HepG2 (cell line): ENCODE results near the gene WDR83. TPM values are rescaled to one million over a fixed set of nuclear protein-coding genes. Genes with fewer than 3 reads are reported as not detected.
A peak's percentile ranks its signal among the peaks of the same experiment; 100 is the strongest.

Source experiments
- BRCA1 ChIP-seq: sonication (generic); formaldehyde crosslinking; IDR thresholded peaks from 2 replicates; pipeline ENCODE4 v1.4.0; 2020; ENCODE audit warnings: missing genetic modification reagents
- FIP1L1 ChIP-seq: fragments of 200-400 bp; formaldehyde crosslinking; IDR thresholded peaks from 2 replicates; pipeline ENCODE4 v1.6.1; 2018; ENCODE audit warnings: low read depth, mild to moderate bottlenecking, low read length, moderate library complexity, borderline replicate concordance; ENCODE audit not compliant: insufficient read depth
- FOSL1 ChIP-seq: sonication (generic); formaldehyde crosslinking; IDR thresholded peaks from 2 replicates; pipeline ENCODE4 v1.9.0; 2021; ENCODE audit warnings: missing genetic modification reagents, borderline replicate concordance
- JUN ChIP-seq: sonication (generic); formaldehyde crosslinking; IDR thresholded peaks from 2 replicates; pipeline ENCODE4 v1.4.0; 2020; ENCODE audit warnings: mild to moderate bottlenecking, missing genetic modification reagents
- PTBP1 ChIP-seq: fragments of 200-400 bp; formaldehyde crosslinking; IDR thresholded peaks from 2 replicates; pipeline ENCODE4 v1.6.1; 2018; ENCODE audit warnings: low read length, low read depth; ENCODE audit not compliant: poor library complexity, severe bottlenecking
- RBM22 ChIP-seq: fragments of 200-400 bp; formaldehyde crosslinking; optimal IDR thresholded peaks from 2 replicates; pipeline ENCODE3; 2017; ENCODE audit warnings: mild to moderate bottlenecking, low read length, moderate library complexity
- RNF2 ChIP-seq: fragments of 450-650 bp; conservative IDR thresholded peaks from 2 replicates; pipeline ENCODE4 v1.6.1; 2016; ENCODE audit warnings: low read depth
- ZBTB42 ChIP-seq: sonication (generic); formaldehyde crosslinking; IDR thresholded peaks from 2 replicates; pipeline ENCODE4 v1.5.0; 2020; ENCODE audit warnings: mild to moderate bottlenecking, missing genetic modification reagents
- ZFP36L1 ChIP-seq: sonication (generic); formaldehyde crosslinking; IDR thresholded peaks from 2 replicates; pipeline ENCODE4 v1.8.0; 2022; ENCODE audit warnings: mild to moderate bottlenecking, missing genetic modification reagents, moderate library complexity
- ZFP36L2 ChIP-seq: sonication (generic); formaldehyde crosslinking; IDR thresholded peaks from 2 replicates; pipeline ENCODE4 v1.4.0; 2020; ENCODE audit warnings: missing genetic modification reagents
- ZNF563 ChIP-seq: sonication (generic); formaldehyde crosslinking; IDR thresholded peaks from 2 replicates; pipeline ENCODE4 v1.8.0; 2022; ENCODE audit warnings: mild to moderate bottlenecking, moderate library complexity, missing genetic modification reagents
- ZNF629 ChIP-seq: sonication (generic); formaldehyde crosslinking; conservative IDR thresholded peaks from 2 replicates; pipeline ENCODE4 v1.5.0; 2020; ENCODE audit warnings: missing genetic modification reagents
- polyA plus RNA-seq, 8 experiments: library from polyadenylated mRNA; depleted of rRNA in 3 of 8; stranded (reverse) in 7 of 8; unstranded in 1 of 8; fragments of >200 nt; fragmentation: Illumina TruSeq in 4 of 8; extraction: Trizol in 4 of 8; gene quantifications; 2 replicates each; pipeline versions ENCODE4 v1.2.1 to v1.2.3, GENCODE V29; 2011 to 2016; ENCODE audit warnings: low read depth in 4 of 8, missing spikeins in 1 of 8, mixed read lengths in 1 of 8; ENCODE audit not compliant: insufficient read depth in 1 of 8
- total RNA-seq, 5 experiments: library from RNA; depleted of rRNA; stranded (reverse); fragments of >200 nt; fragmentation: Illumina TruSeq; extraction: Trizol; gene quantifications; 2 replicates each; pipeline ENCODE4 v1.2.3, GENCODE V29; 2016; ENCODE audit warnings: low read depth in 1 of 5
- TF ChIP-seq, protein P1 (sequence below): sonication (generic); formaldehyde crosslinking; IDR thresholded peaks from 2 replicates; pipeline ENCODE4 v1.4.0; 2020; ENCODE audit warnings: mild to moderate bottlenecking, missing genetic modification reagents, borderline replicate concordance
- TF ChIP-seq, protein P2 (sequence below): sonication (generic); formaldehyde crosslinking; IDR thresholded peaks from 2 replicates; pipeline ENCODE4 v1.4.0; 2020; ENCODE audit warnings: missing genetic modification reagents
- TF ChIP-seq, protein P3 (sequence below): IDR thresholded peaks from 2 replicates; pipeline ENCODE4 v1.6.1; 2016; ENCODE audit warnings: low read depth, borderline replicate concordance
- TF ChIP-seq, protein P4 (sequence below): IDR thresholded peaks from 2 replicates; pipeline ENCODE4 v1.6.1; 2018; ENCODE audit warnings: missing genetic modification reagents
- TF ChIP-seq, protein P5 (sequence below): IDR thresholded peaks from 2 replicates; pipeline ENCODE4 v1.6.1; 2018; ENCODE audit warnings: missing genetic modification reagents, mild to moderate bottlenecking, missing compliant biosample characterization
- TF ChIP-seq, protein P6 (sequence below): sonication (generic); formaldehyde crosslinking; IDR thresholded peaks from 2 replicates; pipeline ENCODE4 v1.5.0; 2020; ENCODE audit warnings: missing genetic modification reagents

WDR83 gene
- total and polyA plus RNA-seq, 2 of the 13 experiments (the other 11 are each of a cell fraction or from before 2014, with no cell fraction given) = 4.5 to 10.7 TPM

DNA sequence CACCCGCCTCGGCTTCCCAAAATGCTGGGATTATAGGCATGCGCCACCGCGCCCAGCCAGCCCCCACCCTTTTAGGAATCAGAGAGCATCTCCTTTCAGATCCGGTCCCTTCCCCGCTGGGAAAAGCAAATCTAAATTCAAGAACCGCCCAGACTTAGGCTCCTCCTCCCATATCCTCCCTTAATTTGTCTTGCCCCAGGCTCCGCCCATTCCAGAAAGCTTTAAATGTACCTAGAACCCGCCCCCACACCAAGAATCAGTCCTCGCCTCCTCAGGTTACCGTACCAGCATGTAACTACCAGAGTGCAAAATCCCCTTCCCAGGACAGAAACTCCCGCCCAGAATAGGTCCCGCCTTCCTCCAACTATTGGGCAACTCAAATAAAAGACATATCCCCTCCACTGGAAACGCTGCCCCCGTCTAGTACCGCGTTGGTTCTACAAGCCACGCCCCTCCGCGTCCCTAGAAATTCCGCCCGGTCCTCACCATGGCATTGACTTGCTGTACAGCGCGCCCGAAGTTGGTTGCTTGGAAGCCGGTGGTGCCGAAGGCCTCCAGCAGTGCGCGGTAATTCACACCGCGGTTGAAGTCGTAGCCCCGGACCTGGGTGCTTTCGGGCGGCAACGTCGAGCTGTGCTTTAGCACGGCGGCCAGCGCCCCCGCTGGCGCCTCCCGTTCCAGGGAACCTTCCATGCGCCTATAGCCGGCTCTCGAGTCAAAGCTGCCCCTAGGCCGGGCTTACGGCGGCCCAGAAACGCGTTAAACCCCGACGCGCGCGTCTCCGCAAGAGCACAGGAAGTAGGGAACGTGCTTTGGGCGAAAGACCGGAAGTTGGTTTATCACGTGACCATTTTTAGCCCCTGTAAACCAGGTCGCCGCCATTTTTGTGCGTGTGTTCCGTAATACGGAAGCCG lies 14.7 kb downstream of the WDR83 start, which contains the start of gene DHPS (continued):
- TF ChIP-seq, protein P1, sequence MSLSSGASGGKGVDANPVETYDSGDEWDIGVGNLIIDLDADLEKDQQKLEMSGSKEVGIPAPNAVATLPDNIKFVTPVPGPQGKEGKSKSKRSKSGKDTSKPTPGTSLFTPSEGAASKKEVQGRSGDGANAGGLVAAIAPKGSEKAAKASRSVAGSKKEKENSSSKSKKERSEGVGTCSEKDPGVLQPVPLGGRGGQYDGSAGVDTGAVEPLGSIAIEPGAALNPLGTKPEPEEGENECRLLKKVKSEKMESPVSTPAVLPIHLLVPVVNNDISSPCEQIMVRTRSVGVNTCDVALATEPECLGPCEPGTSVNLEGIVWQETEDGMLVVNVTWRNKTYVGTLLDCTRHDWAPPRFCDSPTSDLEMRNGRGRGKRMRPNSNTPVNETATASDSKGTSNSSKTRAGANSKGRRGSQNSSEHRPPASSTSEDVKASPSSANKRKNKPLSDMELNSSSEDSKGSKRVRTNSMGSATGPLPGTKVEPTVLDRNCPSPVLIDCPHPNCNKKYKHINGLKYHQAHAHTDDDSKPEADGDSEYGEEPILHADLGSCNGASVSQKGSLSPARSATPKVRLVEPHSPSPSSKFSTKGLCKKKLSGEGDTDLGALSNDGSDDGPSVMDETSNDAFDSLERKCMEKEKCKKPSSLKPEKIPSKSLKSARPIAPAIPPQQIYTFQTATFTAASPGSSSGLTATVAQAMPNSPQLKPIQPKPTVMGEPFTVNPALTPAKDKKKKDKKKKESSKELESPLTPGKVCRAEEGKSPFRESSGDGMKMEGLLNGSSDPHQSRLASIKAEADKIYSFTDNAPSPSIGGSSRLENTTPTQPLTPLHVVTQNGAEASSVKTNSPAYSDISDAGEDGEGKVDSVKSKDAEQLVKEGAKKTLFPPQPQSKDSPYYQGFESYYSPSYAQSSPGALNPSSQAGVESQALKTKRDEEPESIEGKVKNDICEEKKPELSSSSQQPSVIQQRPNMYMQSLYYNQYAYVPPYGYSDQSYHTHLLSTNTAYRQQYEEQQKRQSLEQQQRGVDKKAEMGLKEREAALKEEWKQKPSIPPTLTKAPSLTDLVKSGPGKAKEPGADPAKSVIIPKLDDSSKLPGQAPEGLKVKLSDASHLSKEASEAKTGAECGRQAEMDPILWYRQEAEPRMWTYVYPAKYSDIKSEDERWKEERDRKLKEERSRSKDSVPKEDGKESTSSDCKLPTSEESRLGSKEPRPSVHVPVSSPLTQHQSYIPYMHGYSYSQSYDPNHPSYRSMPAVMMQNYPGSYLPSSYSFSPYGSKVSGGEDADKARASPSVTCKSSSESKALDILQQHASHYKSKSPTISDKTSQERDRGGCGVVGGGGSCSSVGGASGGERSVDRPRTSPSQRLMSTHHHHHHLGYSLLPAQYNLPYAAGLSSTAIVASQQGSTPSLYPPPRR (CRISPR knock-in tag) = no peak
- TF ChIP-seq PTBP1 (no peak), FOSL1 (CRISPR knock-in tag) (no peak), BRCA1 (CRISPR knock-in tag) (no peak), RNF2 (peak; percentile 84), JUN (CRISPR knock-in tag) (peak; percentile 57), FIP1L1 (0 out of 2 replicates have a peak, but pooled peaks have one; percentile 64), ZNF629 (CRISPR knock-in tag) (no peak), ZNF563 (no peak), ZBTB42 (CRISPR knock-in tag) (peak; percentile 67; the same call in 1 of the 2 replicates), ZFP36L2 (CRISPR knock-in tag) (no peak), RBM22 (no peak), ZFP36L1 (peak; percentile 20; the same call in 1 of the 2 replicates)
- TF ChIP-seq, protein P2, sequence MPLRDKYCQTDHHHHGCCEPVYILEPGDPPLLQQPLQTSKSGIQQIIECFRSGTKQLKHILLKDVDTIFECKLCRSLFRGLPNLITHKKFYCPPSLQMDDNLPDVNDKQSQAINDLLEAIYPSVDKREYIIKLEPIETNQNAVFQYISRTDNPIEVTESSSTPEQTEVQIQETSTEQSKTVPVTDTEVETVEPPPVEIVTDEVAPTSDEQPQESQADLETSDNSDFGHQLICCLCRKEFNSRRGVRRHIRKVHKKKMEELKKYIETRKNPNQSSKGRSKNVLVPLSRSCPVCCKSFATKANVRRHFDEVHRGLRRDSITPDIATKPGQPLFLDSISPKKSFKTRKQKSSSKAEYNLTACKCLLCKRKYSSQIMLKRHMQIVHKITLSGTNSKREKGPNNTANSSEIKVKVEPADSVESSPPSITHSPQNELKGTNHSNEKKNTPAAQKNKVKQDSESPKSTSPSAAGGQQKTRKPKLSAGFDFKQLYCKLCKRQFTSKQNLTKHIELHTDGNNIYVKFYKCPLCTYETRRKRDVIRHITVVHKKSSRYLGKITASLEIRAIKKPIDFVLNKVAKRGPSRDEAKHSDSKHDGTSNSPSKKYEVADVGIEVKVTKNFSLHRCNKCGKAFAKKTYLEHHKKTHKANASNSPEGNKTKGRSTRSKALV (CRISPR knock-in tag) = peak; percentile 50; the same call in 1 of the 2 replicates
- TF ChIP-seq, protein P3, sequence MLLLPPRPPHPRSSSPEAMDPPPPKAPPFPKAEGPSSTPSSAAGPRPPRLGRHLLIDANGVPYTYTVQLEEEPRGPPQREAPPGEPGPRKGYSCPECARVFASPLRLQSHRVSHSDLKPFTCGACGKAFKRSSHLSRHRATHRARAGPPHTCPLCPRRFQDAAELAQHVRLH (CRISPR knock-in tag) = no peak; the same call in 1 of the 2 replicates
- TF ChIP-seq, protein P4, sequence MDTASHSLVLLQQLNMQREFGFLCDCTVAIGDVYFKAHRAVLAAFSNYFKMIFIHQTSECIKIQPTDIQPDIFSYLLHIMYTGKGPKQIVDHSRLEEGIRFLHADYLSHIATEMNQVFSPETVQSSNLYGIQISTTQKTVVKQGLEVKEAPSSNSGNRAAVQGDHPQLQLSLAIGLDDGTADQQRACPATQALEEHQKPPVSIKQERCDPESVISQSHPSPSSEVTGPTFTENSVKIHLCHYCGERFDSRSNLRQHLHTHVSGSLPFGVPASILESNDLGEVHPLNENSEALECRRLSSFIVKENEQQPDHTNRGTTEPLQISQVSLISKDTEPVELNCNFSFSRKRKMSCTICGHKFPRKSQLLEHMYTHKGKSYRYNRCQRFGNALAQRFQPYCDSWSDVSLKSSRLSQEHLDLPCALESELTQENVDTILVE (CRISPR knock-in tag) = peak; percentile 32; the same call in 1 of the 2 replicates
- TF ChIP-seq, protein P5, sequence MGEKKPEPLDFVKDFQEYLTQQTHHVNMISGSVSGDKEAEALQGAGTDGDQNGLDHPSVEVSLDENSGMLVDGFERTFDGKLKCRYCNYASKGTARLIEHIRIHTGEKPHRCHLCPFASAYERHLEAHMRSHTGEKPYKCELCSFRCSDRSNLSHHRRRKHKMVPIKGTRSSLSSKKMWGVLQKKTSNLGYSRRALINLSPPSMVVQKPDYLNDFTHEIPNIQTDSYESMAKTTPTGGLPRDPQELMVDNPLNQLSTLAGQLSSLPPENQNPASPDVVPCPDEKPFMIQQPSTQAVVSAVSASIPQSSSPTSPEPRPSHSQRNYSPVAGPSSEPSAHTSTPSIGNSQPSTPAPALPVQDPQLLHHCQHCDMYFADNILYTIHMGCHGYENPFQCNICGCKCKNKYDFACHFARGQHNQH (CRISPR knock-in tag) = no peak
- TF ChIP-seq, protein P6, sequence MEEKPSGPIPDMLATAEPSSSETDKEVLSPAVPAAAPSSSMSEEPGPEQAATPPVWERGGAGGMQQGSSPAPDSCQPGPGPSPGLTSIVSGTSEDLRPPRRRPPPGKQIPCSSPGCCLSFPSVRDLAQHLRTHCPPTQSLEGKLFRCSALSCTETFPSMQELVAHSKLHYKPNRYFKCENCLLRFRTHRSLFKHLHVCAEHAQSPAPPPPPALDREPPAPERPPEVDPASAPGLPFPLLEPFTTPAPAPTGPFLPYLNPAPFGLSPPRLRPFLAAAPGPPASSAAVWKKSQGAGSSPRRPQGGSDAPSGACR = peak; percentile 33; the same call in 1 of the 2 replicates
